ENCODE data around the gene ARCN1.

Gene ARCN1

GRCh38 chr11:118572061-118572980 is at the start of gene ARCN1:
Gene ARCN1 (plus strand): TSS chr11:118572409. CDS start chr11:118572548, 139 bp downstream.
- peak; percentile 78 for DNase-seq (ENCODE audit: low spot score)

- peak; percentile 55 for DNase-seq (ENCODE audit: low spot score)
Measured at GRCh38 chr11:118522571-118523072, 49.6 kb upstream of the ARCN1 start.

GRCh38 chr11:118524356-118524755 is 47.9 kb upstream of the ARCN1 start:
- no peak for DNase-seq (ENCODE audit: low spot score)

- no peak for DNase-seq (ENCODE audit: low spot score)
Measured at GRCh38 chr11:118524757-118525470, 47.3 kb upstream of the ARCN1 start.

GRCh38 chr11:118526688-118527087 is 45.5 kb upstream of the ARCN1 start:
- DNase-seq (ENCODE audit: low spot score) = no peak

- DNase-seq (ENCODE audit: low spot score) = no peak
Measured at GRCh38 chr11:118527109-118527508, 45.1 kb upstream of the ARCN1 start, which contains the start of gene TTC36. Gene TTC36 (plus strand): TSS chr11:118527474. CDS start chr11:118527495, 21 bp downstream.

- no peak for DNase-seq (ENCODE audit: low spot score)
Measured at GRCh38 chr11:118528511-118528910, 43.7 kb upstream of the ARCN1 start.

- no peak for DNase-seq (ENCODE audit: low spot score)
Measured at GRCh38 chr11:118529584-118530175, 42.5 kb upstream of the ARCN1 start.

- DNase-seq (ENCODE audit: low spot score) = no peak
Measured at GRCh38 chr11:118530180-118530682, 42.0 kb upstream of the ARCN1 start.

GRCh38 chr11:118530683-118531596 is 41.3 kb upstream of the ARCN1 start, which contains the start of gene TMEM25:
Gene TMEM25 (plus strand): TSS chr11:118531192. CDS start chr11:118531802, 610 bp downstream.
- DNase-seq (ENCODE audit: low spot score) = peak; percentile 81

- peak; percentile 53 for DNase-seq (ENCODE audit: low spot score)
Measured at GRCh38 chr11:118531597-118532084, 40.6 kb upstream of the ARCN1 start.

GRCh38 chr11:118532091-118532490 is 40.1 kb upstream of the ARCN1 start:
- DNase-seq (ENCODE audit: low spot score) = no peak

GRCh38 chr11:118532852-118533768 is 39.1 kb upstream of the ARCN1 start:
- DNase-seq (ENCODE audit: low spot score) = no peak

GRCh38 chr11:118533769-118534729 is 38.2 kb upstream of the ARCN1 start:
- DNase-seq (ENCODE audit: low spot score) = no peak

GRCh38 chr11:118535261-118535660 is 36.9 kb upstream of the ARCN1 start:
- DNase-seq (ENCODE audit: low spot score) = no peak

- no peak for DNase-seq (ENCODE audit: low spot score)
Measured at GRCh38 chr11:118536726-118537125, 35.5 kb upstream of the ARCN1 start.

GRCh38 chr11:118537409-118537980 is 34.7 kb upstream of the ARCN1 start:
- no peak for DNase-seq (ENCODE audit: low spot score)

GRCh38 chr11:118544010-118544646 is 28.1 kb upstream of the ARCN1 start:
- DNase-seq (ENCODE audit: low spot score) = no peak

All from hepatic stellate cell (primary cell).